ENCODE data around the gene SLC4A8. TPM values are rescaled to one million over a fixed set of nuclear protein-coding genes. Genes with fewer than 3 reads are reported as not detected.

SLC4A8 gene
- total RNA-seq, 1 experiment from 2014 or later: 1.4 TPM

- ChIA-PET POLR2A (no interaction called here), RAD21 (ENCODE audit: low non-redundant PET in 1 of 2, low total read pairs in 2 of 2, uncharacterized antibody in 2 of 2, unreplicated experiment in 2 of 2) (no interaction called here), CTCF (no interaction called here)
- Histone ChIP-seq H4K20me1 (ENCODE audit: insufficient read depth) (no peaks in the 10 kb centered on the region), H3K79me2 (ENCODE audit: insufficient read depth, low read length) (no peaks in the 10 kb centered on the region), H3K36me3 (ENCODE audit: control insufficient read depth in 1 of 2, insufficient read depth in 2 of 2, low read length in 2 of 2) (no peaks in the 10 kb centered on the region), H3K27ac (ENCODE audit: low read depth, low read length) (no peak overlapping the region), H3K4me3 (replicated peaks in 1 of 2; ENCODE audit: low read depth in 1 of 2, low read length in 2 of 2) (no peak overlapping the region), H3K9me3 (ENCODE audit: control insufficient read depth in 1 of 2, insufficient read depth in 1 of 2, low read depth in 1 of 2, low read length in 2 of 2) (no peaks in the 10 kb centered on the region), H3K9ac (ENCODE audit: low read length) (no peak overlapping the region), H3K4me1 (ENCODE audit: control insufficient read depth in 1 of 2, insufficient read depth in 2 of 2, low read length in 2 of 2) (no peaks in the 10 kb centered on the region; a peak in 1 of 4 replicates), H3K9me2 (ENCODE audit: insufficient read depth) (0 out of 2 replicates have a peak, but pooled peaks cover 3% of the 10 kb centered on the region), H3K4me2 (ENCODE audit: low read length) (no peak overlapping the region), H3K27me3 (ENCODE audit: insufficient read depth, low read length) (no peaks in the 10 kb centered on the region), H2AFZ (ENCODE audit: low read depth, low read length, poor library complexity, severe bottlenecking) (no peak overlapping the region)
- intact Hi-C loops (cut with micrococcal nuclease): no loop called here
- TF ChIP-seq YY1 (IDR thresholded peaks at IDR 0.05; ENCODE audit: extremely low read depth, insufficient replicate concordance, low read depth, low read length) (no peak), POLR2A (IDR thresholded peaks at IDR 0.05; ENCODE audit: borderline replicate concordance, extremely low read depth, insufficient read depth, insufficient read length) (no peak), ZNF274 (IDR thresholded peaks at IDR 0.05; ENCODE audit: low read depth, low read length) (no peak), REST (IDR thresholded peaks at IDR 0.05; ENCODE audit: low read depth) (no peak), ATF3 (IDR thresholded peaks at IDR 0.05) (no peak), TCF7L2 (IDR thresholded peaks at IDR 0.05; ENCODE audit: borderline replicate concordance, extremely low read depth, insufficient read depth, insufficient read length) (no peak), CTCF (IDR thresholded peaks at IDR 0.05 in 2 of 3, conservative IDR thresholded peaks at IDR 0.05 in 1 of 3; ENCODE audit: borderline replicate concordance in 1 of 3, insufficient read depth in 1 of 3, low read depth in 2 of 3, low read length in 2 of 3) (no peak), JUND (IDR thresholded peaks at IDR 0.05) (no peak), ELF1 (IDR thresholded peaks at IDR 0.05; ENCODE audit: borderline replicate concordance, low read depth) (no peak), ZFX (IDR thresholded peaks at IDR 0.05) (no peak), CBX3 (IDR thresholded peaks at IDR 0.05; ENCODE audit: low read depth) (no peak), RAD21 (IDR thresholded peaks at IDR 0.05; ENCODE audit: low read depth) (no peak), CEBPB (IDR thresholded peaks at IDR 0.05; ENCODE audit: low read depth) (no peak)
- BruUV-seq (replicated peaks): no TSS peak
- no peak for DNase-seq (ENCODE audit: low read depth, low spot score)
- ATAC-seq: no peak
These were observed 14.7 kb downstream of the SLC4A8 start for GRCh38 chr12:51439330-51439729.

All from HCT116 (cell line).